Measurements from ENCODE around the gene OTOGL.

- no peak for TF ChIP-seq CTCF (conservative IDR thresholded peaks at IDR 0.05; ENCODE audit: low read length)
- TF ChIP-seq EZH2phosphoT487 (IDR thresholded peaks at IDR 0.05; ENCODE audit: borderline replicate concordance): no peak
Measured at GRCh38 chr12:80232837-80233236, 133.5 kb downstream of the OTOGL start.
